Measurements from ENCODE around the gene TTC24.

TTC24 gene

DNA sequence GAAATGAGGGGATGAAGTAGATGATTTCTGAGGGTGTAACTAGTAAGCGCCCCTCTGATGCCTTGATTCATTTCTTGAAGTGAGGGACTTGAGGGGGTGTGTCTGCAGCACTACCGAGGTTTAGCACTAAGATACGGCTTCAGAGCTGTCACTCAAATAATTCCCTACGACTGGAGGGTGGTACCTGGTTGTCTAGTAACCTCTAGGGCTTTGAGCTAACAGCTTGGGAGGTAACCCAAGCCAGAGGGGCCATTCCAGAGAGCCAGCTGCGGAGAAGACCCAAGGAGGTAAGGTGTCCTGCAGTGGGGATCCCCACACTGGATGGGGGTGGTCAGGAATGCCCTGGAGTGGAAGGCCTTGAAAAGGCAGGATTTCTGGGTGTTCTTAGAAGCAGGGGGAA lies at the start of gene TTC24:
TSS of gene TTC24 (plus strand) at position 252 of the 400 bp plus-strand sequence. CDS start 1,642 bp downstream, outside the sequence.
- no peak for TF ChIP-seq CTCF (IDR thresholded peaks at IDR 0.05; ENCODE audit: extremely low read depth, missing control alignments)
- no peak for DNase-seq (ENCODE audit: low spot score)

DNA sequence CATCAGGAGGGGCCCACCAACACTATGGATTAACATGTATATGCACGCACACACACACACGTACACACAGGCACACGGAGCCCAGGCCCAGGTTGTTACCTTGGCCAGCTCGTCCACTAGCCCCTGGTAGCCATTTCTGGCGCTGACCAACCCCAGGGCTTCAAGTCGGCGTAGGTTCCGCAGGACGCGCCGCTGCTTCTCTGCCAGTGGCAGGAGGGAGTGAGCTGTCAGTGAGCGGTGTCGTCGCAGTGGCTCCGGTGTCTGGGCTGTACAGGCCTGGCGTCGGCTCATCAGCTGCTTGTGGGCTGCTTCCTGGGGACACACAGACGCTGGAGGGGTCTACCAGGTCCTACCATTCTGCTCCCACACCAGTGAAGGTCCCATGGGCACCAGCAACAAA lies 49.5 kb upstream of the TTC24 start:
- DNase-seq (ENCODE audit: low spot score): no peak
- no peak for TF ChIP-seq CTCF (IDR thresholded peaks at IDR 0.05; ENCODE audit: extremely low read depth, missing control alignments)

DNA sequence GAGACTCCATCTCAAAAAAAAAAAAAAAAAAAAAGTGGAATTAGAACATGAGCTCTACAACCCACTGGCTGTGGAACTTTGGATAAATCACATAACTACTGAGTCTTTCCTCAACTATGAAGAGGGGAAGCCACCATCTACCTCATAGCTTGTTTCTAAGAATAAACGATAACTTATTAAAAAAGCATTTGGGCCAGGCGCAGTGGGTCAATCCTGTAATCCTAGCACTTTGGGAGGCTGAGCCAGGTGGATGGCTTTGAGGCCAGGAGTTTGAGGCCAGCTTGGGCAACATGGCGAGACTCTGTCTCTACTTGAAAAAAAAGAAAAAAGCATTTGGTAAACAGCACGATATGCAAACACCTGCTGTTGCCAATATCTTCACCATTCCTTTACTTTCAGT lies 47.1 kb upstream of the TTC24 start:
- TF ChIP-seq CTCF (IDR thresholded peaks at IDR 0.05; ENCODE audit: extremely low read depth, missing control alignments): no peak
- DNase-seq (ENCODE audit: low spot score): no peak

DNA sequence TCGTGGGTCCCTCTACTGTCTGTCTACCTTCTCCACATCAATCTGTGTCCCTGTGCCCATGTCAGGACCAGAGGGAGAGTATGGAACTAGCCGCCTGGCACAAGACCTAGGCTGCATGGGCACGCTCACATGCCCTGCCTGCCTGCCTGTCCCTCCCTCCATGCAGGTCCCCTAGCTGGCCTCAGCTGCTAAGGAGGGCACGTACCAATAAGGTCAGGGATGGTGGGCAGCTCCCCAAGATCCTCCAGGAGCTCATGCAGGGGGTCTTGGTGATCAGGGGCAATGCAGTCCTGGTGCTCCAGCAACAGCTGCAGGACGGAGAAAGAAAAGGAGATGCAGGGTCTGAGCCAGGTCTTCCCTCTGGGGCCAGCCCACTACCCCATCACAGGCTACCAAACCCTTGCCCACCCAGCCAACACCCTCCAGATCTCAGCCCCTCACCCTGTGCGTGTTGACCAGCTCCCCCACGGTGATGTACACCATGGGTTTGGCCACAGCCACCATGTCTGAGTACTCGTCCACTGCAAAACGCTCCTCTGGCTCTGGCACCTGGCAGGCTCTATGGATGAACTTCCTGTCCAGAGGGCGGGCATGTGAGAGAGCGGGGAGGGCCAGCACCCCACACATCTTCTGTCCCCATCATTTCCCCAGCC lies 45.8 kb upstream of the TTC24 start:
- TF ChIP-seq CTCF (IDR thresholded peaks at IDR 0.05; ENCODE audit: extremely low read depth, missing control alignments): no peak

DNA sequence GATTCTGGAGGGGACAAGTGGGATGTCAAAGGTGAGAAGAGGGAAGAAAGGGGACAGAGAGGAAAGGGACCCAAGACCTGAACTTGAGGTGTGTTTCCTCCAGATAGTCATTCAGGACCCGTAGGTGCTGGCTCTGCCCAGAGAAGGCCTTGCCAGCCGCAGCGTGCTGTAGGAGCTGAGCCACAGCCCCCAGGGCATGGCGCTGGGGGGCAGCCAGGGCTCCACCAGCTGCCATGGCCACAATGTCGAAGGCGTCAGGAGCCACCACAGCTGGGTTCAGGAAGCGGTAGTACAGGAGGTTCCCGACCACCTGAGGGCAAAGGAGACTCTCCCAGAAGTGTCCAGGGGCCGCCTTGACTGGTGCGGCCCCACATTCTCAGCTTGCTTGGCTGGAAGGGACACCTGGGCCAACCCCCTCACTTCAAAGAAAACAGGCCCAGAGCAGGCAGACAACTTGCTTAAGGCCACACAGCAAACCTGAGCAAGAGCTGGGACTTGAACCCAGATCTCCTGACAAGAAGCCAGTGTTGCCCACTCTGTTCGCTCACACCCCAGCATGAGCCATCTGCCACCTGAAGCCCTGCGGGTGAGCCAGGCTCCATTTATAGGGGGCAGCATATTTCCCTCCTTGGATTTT lies 45.0 kb upstream of the TTC24 start:
- TF ChIP-seq CTCF (IDR thresholded peaks at IDR 0.05; ENCODE audit: extremely low read depth, missing control alignments): no peak
- no peak for DNase-seq (ENCODE audit: low spot score)

More for the DNA sequence above, 45.8 kb upstream of the TTC24 start:
- DNase-seq (ENCODE audit: low spot score): no peak

DNA sequence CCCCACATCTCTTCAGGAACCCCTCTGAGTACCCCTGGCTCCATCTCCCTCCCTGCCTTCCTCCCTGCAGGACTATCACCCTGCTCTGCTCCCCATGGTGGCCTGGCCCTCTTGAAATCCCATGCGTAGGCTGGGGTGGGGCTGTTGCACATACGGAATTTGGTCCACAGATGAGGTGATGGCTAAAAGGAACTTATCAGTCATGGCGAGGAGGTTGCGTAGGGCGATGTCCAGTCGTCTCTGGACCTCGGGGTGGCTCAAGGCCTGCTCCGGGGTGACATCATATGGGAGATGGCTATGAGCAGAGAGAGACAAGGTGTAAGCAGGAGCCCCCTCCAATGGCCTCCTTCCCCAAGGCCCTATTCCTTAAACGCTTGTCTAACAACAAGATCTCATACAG lies 42.5 kb upstream of the TTC24 start:
- no peak for TF ChIP-seq CTCF (IDR thresholded peaks at IDR 0.05; ENCODE audit: extremely low read depth, missing control alignments)
- no peak for DNase-seq (ENCODE audit: low spot score)

DNA sequence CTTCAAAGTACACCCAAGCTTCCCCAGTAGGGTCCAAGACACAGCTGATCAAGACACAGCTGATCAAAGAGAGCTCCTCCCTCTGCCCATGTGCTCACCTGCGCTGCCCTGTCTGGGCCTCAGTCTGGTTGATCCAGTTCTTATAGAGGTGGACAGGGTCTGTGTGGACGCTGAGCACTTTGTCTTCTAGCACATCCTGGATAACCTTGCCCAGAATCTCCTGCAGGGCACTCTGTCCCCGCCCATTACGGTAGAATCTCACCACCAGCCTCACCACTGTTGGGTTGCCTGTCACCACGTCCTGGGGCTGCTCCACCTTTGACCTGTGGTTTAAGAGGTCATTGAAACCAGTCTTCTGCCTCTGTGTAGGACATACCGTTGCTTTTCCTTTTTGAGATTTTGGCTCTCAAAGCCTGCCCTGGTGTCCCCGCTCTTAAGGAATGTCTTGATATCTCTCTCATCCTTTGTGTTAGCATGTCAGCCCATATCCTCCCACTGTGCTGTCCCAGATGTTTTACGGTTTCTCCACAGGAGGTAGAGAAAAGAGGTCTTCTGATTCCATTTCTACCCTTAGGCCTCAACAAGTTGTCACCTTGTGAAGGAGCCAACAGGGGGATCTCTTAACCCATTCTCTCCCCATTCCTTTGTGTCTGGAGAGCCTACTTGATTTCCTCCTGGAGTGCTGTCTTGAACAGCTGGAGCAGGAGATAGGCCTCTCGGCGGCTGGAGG lies 40.6 kb upstream of the TTC24 start:
- TF ChIP-seq CTCF (IDR thresholded peaks at IDR 0.05; ENCODE audit: extremely low read depth, missing control alignments): no peak

More for the DNA sequence above, 40.6 kb upstream of the TTC24 start:
- no peak for DNase-seq (ENCODE audit: low spot score)

Measured in GM20000 (cell line).